HG03571 (cell line): Measurements from ENCODE around the gene FAIM2.

ENCODE experiments used
- ATAC-seq: cut with Tn5 transposase; IDR thresholded peaks from one replicate; pipeline ENCODE4 v1.9.1; 2021; ENCODE audit not compliant: unreplicated experiment

FAIM2 gene

DNA sequence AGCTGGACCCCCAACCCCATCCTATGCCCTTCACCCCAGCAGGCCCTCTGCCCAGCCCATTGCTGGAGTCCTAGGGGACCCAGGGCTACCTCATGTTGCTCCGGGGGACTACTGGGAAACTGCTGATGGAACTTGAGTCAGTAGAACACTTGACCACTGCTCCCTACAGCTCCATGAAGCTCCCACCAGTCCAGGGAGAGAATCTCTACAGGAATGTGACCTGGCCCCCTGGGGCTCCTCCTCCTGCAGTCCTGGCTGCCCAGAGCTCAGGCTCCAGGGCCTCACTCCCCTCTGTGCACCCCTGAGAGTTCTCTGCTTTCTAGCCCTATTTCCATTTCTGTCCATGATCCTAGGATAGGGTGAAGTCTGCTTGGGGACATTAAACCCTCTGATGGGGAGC lies 36.0 kb upstream of the FAIM2 start:
- ATAC-seq: no peak

DNA sequence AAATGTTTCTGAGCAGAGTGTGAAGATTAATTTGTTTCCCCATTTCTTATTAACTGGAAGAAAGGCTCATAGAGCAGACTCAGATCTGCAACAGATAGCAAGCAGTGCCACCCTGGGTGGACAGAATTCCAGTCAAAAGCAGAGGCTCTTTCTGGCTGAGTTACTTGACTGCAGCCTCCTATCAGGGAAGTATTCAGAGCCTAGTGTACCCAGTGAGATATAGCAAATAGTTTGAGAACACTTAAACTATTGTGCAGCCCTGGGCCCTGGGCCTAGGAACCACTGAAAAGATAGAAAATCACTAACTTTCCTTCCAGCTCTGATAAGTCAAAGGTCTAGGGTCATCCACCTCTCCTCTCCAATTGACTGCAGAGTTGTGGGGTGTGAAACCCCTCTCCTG lies 35.6 kb upstream of the FAIM2 start:
- no peak for ATAC-seq

DNA sequence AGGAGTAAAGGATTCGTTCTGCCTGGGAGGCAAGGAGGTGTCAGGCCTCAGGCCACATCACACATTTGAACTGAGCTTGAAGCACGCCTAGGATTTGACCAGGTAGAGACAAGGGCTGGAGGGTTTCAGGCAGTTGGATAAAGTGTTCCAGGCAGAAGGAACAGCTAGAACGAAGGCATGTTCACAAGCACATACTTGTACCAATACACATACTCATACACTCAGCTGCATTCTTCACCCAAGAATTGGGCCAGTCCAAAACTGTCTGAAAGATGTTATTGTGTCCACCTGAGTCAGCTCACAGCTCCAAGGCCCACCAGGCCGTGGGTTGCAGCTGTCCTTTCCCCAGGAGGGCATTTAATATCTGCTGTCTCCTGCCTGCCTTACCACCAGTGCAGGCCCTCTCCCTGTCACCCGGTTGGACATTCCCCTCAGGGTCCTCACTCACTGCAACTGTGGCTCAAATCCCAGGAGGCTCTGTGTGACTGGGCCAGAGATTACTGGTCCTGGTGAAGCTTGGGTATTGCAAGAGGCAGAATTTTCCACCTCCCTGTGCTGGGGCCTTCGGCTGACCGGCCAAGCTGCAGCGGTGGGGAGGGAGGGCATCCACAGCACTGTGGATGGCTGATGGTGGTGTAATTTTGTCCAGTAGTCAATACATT lies 34.1 kb upstream of the FAIM2 start:
- no peak for ATAC-seq

DNA sequence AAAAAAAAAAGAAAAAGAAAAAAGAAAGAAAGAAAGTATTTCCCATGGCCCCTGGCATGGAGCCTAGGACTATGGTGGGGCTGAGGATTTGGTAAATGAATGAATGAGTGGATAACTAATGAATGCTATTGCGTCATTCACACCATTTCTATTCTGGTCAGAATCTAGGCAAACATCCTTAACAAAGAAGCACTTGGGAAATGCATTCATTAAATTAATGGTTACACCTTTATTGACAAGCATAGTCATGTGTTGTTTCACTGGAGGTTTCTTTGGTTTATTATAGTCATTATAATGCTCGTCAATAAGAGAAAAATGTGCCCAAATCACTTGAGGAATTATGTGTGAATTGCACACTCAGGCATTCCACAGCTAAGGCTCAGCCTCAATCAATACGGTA lies 33.2 kb upstream of the FAIM2 start:
- ATAC-seq: no peak

DNA sequence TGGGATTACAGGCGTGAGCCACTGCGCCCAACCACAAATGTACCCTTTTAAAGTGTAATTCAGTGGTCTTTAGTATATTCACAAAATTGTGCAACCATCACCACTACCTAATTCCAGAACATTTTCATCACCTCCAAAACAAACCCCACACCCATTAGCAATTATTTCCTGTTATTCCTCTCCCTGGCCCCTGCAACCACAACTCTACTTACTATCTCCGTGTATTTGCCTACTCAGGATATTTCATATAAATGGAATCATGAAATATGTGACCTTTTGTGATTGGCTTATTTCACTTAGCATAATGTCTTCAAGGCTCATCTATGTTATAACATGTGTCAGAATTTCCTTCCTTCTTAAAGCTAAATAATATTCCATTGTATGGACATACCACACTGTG lies 30.8 kb upstream of the FAIM2 start:
- no peak for ATAC-seq

DNA sequence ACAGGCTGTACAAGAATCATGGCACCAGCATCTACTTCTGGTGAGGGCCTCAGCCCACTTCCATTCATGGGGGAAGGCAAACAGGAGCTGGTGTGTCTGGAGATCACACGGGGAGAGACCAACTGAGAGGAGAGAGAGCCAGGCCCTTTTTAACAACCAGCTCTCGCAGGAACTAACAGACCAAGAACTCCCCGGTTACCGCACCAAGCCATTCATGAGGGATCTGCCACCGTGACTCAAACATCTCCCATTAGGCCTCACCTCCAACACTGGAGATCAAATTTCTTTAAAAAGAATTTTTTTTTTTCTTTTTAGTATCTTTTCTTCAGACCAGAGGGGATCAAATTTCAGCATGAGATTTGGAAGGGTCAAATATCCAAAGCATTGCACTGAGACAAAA lies 30.1 kb upstream of the FAIM2 start:
- ATAC-seq: no peak

DNA sequence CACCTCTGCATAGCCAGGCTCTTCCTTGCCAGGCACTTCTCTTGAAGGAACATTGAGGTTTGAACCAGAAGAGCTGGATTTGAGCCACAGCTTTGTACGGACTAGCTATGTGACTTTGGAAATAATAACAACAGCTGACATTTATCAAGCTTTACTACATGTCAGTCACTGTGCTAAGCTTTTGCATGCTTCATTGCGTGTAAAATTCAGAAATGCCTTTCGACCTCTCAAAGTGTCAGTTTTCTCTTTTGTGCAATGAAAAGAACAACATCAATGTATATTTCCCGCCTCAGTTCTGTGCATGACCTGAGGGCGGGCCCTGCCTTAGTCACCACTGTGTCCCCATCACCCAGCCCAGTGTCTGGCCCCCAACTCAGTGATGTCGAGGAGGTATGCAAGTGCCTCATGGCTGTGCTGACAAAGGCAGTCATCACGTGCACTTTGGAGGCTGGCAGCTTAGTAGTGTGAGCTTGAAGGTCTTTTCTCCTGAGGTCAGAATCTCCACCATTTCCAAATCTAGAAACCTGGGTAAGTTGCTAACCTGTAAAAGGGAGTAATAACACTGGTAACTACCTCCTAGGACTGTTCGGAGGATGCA lies 28.9 kb upstream of the FAIM2 start:
- ATAC-seq: no peak

DNA sequence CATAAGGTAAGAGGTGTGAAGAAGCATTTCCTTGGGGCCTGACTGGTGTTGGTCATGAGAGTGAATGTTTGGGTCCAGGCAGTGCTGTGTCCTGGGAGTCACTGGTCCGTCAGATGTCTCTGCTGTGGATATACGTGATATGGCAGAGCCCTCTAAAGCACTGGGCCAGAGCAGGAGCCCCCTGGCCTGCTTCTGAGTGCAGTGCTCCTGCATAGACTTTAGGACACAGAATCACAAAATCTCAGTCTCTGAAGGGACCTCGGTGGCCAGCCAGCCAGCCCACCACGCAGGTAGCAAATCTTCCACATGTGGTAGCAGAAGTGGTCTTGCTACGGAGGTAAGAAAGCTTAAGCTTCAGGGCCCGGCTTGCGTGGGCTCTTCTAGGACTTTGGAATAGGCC lies 28.3 kb upstream of the FAIM2 start:
- no peak for ATAC-seq

DNA sequence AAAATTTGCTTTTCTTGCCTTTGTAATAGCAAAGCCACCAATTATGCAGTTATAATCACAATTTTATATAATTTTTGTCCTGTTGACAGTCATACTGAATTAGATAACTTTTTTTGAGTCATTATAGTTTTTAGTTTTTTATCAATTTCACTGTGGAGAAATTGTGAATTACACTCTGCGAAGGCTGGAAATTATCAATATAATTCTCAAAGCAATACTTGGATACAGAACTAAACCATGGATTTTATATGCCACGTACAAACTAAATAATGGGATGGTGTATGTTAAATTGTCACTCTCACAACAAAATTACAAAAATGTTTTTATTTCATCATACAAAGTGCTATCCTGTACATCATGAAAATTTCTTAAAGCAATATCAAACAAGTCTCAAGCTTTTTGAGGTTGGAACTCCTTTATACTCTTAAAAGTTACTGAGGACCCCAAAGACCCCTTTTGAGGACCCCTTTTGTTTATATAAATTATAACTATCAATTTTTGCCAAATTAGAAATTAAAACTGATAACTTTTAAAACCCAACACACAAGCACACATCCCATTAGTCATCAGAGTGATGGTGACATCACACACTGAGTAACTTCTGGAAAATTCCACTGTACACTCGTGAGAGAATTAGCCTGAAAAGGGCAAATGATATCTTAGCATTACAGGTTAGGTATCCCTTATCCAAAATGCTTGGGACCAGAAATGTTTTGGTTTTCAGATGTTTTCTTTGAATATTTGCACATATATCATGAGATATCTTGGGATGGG lies 27.0 kb upstream of the FAIM2 start:
- no peak for ATAC-seq

DNA sequence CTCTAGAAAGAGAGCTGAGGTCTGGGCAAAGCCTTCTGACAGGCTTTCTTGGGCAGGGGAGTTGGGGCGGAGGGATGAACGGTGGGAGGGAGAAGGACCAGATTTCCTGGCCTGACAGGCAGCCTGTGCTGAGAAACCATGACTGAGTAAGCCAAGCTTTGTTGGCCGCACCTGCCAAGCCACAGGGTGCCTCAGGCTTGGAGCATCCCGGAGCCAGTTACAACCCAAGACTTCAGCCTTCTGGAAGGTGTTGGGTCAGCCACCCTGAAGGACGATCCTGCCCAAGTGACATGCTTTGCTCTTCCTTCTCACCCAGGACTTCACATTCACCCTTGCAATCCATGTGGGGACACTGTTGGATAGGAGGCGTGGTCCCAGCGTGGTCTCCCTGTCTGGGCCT lies 25.9 kb upstream of the FAIM2 start:
- no peak for ATAC-seq

DNA sequence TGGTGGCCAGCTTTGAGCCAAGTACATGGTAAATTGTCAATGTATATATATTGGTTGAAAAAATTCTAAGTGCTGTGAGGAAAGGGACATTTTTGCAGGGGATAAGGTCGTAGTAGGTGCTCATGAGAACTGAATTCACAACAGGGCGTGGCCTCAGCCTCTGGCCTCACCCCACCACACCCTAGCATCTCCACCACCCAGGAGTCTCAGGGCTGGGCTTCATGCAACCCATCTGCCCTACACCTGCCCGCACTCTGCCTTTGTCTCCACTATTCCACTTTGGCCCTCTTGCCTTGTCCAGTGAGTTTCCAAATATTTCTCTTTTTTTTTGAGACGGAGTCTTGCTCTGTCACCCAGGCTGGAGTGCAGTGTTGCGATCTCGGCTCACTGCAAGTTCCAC lies 24.8 kb upstream of the FAIM2 start:
- no peak for ATAC-seq

DNA sequence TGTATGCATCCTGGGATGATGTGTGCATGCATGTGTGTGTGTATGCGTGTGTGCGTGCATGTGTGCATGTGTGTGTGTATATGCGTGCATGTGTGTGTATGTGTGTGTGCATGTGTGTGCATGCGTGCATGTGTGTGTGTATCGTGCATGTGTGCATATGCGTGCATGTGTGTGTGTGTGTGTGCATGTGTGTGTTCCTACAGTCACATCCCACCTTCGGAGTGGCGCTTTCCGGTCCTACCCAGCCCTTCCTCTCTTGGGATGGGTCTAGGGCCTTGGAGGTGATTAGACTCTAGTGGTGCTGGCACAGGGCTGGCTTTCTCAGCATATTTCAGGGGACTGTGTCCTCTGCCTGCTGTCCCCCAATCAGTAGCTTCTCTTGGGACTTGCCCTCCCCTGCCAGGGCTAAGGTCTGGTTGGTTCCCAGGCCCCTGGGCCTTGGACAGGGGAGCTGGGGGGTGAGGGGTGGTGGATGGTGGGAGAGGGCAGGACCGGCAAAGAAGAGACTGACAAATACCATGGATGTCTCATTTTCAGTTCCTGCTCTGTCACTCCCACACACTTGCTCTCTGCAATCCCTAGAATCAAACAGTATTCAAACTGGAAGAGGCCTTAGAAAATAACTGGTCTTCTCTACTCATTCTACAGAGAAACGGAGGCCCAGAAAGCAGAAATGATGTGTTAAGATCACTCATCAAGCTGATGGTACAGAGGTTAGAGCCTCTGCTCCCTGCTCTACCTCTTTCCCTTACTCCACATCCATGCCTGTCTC lies 21.9 kb upstream of the FAIM2 start:
- ATAC-seq: no peak

DNA sequence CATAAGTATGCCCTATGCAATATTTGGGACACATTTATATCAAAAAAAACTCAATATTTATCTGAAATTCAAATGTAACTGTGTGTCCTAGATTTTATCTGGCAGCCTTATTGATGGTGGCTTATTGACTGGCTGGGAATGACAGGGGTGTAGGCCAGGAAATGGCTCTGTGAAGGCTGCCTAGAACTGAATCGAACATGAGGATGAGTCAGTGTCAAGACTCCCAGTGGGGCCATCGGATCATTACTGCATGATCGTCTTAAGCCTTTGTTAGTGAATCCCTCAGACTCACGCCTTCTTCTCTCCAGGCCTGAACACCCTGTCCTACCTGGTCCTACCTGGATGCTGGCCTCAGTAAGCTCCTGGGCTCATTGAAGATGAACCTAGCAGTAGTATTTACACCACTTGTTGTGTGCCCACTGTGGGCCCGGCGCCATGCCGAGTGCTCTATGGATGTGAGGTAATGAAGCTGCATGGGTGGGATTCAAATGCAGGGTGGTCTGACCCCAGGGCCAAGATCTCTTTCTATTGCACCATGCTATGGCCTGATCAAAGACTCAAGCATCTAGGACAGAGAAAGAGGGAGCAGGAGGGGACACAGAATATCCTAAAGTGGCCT lies 21.0 kb upstream of the FAIM2 start:
- ATAC-seq: no peak

DNA sequence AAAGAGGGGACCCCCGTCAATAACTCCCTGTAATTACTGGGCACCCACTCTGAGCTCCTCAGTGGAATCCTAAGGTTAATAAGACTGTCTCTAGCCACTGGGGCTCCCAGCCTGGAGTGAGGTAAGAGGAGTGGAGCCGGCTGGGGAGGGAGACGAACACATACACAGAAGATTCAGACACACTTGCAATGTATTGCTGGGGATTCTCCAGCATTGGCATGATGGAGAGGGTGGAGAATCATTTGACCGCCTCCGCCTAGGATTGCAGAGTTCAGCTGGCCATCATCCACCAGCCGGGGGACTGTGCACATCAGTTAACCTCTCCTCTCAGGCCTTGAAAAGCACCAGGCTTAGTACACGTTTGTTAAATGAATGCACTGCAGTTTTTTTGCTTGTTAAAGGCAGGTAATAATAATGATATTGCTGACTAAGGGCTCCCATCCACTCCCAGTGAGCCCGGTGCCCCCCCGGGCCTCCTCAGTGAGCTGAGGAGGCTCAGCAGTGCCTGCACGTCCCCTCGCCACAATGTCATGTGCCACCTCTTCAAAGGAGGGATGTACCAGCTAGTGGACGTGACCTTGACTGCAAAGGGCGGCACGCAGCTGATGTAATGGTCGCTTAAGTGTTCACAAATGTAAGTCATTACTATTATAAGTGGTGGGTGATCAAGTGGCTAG lies 20.3 kb upstream of the FAIM2 start:
- ATAC-seq: no peak

DNA sequence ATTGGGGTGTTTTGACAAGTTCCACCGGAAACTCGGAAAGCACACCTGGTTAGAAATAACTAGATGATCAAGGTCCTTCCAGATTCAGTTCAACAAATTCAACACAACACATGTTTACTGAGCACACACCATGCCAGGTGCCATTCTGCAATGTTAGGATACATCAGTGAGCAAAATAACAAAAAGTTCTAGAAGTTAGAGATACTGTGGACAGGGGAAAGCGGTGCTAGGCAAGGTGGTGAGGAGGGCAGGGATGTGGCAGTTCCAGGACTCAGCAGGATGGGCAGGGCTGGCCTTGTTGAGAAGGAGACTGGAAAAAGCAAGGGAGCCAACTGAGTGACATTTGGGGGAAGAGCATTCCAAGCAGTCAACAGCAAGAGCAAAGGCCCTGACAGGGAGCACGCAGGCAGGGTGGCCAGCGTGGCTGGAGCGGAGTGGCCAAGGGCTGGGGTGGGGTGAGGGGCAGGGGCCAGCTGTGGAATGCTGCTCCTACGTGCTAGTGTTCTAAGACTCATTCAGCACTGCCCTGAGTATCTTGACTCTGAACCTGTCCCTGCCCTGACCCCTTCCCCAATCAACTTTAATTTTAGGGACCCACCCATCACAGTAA lies 19.4 kb upstream of the FAIM2 start:
- no peak for ATAC-seq

DNA sequence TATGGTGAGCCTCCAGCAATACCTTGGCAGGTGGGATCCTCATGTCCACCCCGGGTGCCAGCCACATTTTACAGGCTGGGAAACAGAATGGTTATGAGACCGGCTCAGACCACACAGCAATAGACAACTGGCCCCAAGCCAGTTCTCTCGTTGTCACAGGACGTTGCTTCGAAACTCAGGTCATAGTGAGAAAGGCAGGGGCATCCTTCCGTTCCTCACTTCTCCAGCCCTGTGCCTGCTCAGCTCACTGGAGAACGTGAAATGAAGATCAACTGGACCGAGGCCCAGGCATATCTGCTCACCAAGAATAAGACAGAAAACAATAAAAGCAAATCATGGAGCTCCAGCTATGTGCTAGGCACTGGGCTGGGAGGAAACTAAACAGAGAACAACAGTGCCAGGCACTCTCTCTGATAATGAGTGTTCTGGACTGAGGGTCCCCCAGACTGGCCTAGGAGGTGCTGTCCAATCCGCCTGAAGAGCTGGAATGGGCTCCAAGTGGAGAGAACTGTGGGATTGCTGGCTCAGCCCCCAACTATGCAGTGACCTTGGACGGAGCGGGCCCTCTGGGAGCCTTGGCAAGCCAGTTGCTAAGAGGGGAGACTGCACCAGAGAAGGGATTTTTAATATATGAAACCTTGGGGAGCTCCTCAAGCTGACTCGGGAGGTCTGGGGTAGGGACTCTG lies 18.8 kb upstream of the FAIM2 start:
- ATAC-seq: no peak

DNA sequence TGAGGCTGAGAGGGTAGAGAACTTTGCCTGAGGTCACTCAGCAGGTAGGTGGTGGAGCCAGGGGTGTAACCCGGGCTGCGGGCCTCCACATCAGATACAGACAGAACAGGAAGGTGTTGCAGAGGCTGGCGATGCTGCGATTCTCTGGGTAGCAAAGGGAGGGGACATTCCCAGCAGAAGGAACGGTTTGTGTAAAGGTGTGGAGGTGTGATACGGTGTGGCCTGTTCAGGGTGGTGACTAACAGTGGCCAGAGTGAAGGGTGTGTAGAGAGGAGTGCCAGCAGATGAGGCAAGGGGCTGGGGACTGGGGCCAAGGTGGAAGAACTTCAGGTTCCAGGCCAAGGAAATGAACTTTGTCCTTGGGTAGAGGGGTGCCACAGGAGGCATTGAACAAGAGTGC lies 18.2 kb upstream of the FAIM2 start:
- no peak for ATAC-seq

DNA sequence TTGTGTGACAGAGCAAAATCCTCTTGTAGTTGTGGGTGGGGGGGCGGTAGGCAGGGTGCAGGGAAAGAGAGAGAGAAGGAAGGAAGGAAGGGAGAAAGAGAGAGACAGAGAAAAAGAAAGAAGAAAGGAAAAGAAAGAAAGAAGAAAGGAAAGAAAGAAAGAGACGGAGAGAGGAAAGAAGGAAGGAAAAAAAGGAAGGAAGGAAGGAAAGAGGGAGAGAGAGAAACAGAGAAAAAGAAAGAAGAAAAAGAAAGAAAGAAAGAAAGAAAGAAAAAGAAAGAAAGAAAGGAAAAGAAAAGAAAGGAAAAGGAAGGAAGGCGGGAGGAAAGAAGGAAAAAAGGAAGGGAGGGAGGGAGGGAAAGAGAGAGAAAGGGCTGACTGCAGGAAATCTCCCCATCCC lies 17.6 kb upstream of the FAIM2 start:
- ATAC-seq: no peak

DNA sequence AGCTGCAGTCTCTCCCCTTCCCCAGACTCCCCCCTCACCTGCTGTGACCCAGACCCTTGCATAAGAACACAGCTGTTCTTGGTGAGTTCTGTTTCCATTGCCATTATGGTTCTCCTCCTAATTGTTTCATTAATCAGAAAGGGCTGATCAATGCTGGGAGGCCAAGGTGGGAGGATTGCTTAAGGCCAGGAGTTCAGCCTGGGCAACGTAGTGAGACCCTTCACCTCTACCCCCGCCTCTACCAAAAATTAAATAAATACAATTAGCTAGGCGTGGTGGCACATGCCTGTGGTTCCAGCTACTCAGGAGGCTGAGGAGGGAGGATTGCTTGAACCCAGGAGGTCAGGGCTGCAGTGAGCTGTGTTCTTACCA lies 17.2 kb upstream of the FAIM2 start:
- no peak for ATAC-seq
